ENCODE data around the gene PTPRA. TPM values are rescaled to one million over a fixed set of nuclear protein-coding genes. Genes with fewer than 3 reads are reported as not detected.

The PTPRA gene
- total RNA-seq, 2 donors from 2014 or later, result 36.7 to 42.7 TPM

GRCh38 chr20:2903686-2904085 lies 30.4 kb downstream of the PTPRA start:
- TF ChIP-seq CTCF (IDR thresholded peaks at IDR 0.05), result no peak
- H3K27me3 ChIP-seq (replicated peaks; ENCODE audit: insufficient read depth), result no peaks in the 10 kb centered on the region
- no peak overlapping the region for H3K27ac ChIP-seq
- DNase-seq (ENCODE audit: low spot score) (no peak), ATAC-seq (ENCODE audit: insufficient number of reproducible peaks, low FRiP score, low read depth) (no peak)
- no peak overlapping the region for H3K4me3 ChIP-seq
- H3K9me3 ChIP-seq, result no peaks in the 10 kb centered on the region
- H3K36me3 ChIP-seq, result no peaks in the 10 kb centered on the region
- peaks cover 0 to 9% of the 10 kb centered on the region in 2 donors for H3K4me1 ChIP-seq (ENCODE audit: control insufficient read depth in 1 of 2, low read depth in 2 of 2)

GRCh38 chr20:2907519-2907918 lies 34.2 kb downstream of the PTPRA start:
- no peak overlapping the region for H3K4me3 ChIP-seq
- peaks cover 0 to 5% of the 10 kb centered on the region in 2 donors for H3K4me1 ChIP-seq (ENCODE audit: control insufficient read depth in 1 of 2, low read depth in 2 of 2)
- no peak overlapping the region for H3K27ac ChIP-seq
- H3K9me3 ChIP-seq, result no peaks in the 10 kb centered on the region
- H3K36me3 ChIP-seq, result no peaks in the 10 kb centered on the region
- DNase-seq (ENCODE audit: low spot score) (no peak), ATAC-seq (ENCODE audit: insufficient number of reproducible peaks, low FRiP score, low read depth) (no peak)
- TF ChIP-seq CTCF (IDR thresholded peaks at IDR 0.05), result no peak
- H3K27me3 ChIP-seq (replicated peaks; ENCODE audit: insufficient read depth), result no peaks in the 10 kb centered on the region

- Histone ChIP-seq H3K9me3 (no peaks in the 10 kb centered on the region), H3K36me3 (no peaks in the 10 kb centered on the region), H3K27ac (no peak overlapping the region), H3K4me1 (ENCODE audit: control insufficient read depth in 1 of 2, low read depth in 2 of 2) (peaks cover 0 to 5% of the 10 kb centered on the region in 2 donors), H3K27me3 (replicated peaks; ENCODE audit: insufficient read depth) (no peaks in the 10 kb centered on the region), H3K4me3 (no peak overlapping the region)
- no peak for TF ChIP-seq CTCF (IDR thresholded peaks at IDR 0.05)
- DNase-seq (ENCODE audit: low spot score) (no peak), ATAC-seq (ENCODE audit: insufficient number of reproducible peaks, low FRiP score, low read depth) (no peak)
These were observed 36.7 kb downstream of the PTPRA start for GRCh38 chr20:2909953-2910352.

GRCh38 chr20:2911200-2911599 lies 37.9 kb downstream of the PTPRA start:
- Histone ChIP-seq H3K4me1 (ENCODE audit: control insufficient read depth in 1 of 2, low read depth in 2 of 2) (peaks cover 0 to 5% of the 10 kb centered on the region in 2 donors), H3K27me3 (replicated peaks; ENCODE audit: insufficient read depth) (no peaks in the 10 kb centered on the region), H3K9me3 (no peaks in the 10 kb centered on the region), H3K4me3 (no peak overlapping the region), H3K36me3 (no peaks in the 10 kb centered on the region), H3K27ac (no peak overlapping the region)
- no peak for DNase-seq (ENCODE audit: low spot score)
- no peak for TF ChIP-seq CTCF (IDR thresholded peaks at IDR 0.05)
- no peak for ATAC-seq (ENCODE audit: insufficient number of reproducible peaks, low FRiP score, low read depth)

GRCh38 chr20:2914160-2914559 lies 40.9 kb downstream of the PTPRA start:
- Histone ChIP-seq H3K27ac (no peak overlapping the region), H3K4me3 (no peak overlapping the region)
- no peak for TF ChIP-seq CTCF (IDR thresholded peaks at IDR 0.05)

More at GRCh38 chr20:2914160-2914559, 40.9 kb downstream of the PTPRA start:
- Histone ChIP-seq H3K4me1 (ENCODE audit: control insufficient read depth in 1 of 2, low read depth in 2 of 2) (no peaks in the 10 kb centered on the region), H3K36me3 (no peaks in the 10 kb centered on the region), H3K9me3 (no peaks in the 10 kb centered on the region), H3K27me3 (replicated peaks; ENCODE audit: insufficient read depth) (no peaks in the 10 kb centered on the region)
- no peak for ATAC-seq (ENCODE audit: insufficient number of reproducible peaks, low FRiP score, low read depth)
- DNase-seq (ENCODE audit: low spot score), result no peak

Measured in thoracic aorta (tissue), 2 donors.